ENCODE results near the gene MAP2K5.

MAP2K5 gene

GRCh38 chr15:67732164-67732563, 189.7 kb downstream of the MAP2K5 start:
- DNase-seq, result no peak

- no peak for DNase-seq
Observed at GRCh38 chr15:67732671-67733374, 190.3 kb downstream of the MAP2K5 start.

GRCh38 chr15:67735896-67736295, 193.4 kb downstream of the MAP2K5 start:
- no peak for DNase-seq

- DNase-seq, result no peak
Observed at GRCh38 chr15:67736810-67737209, 194.3 kb downstream of the MAP2K5 start.

GRCh38 chr15:67738056-67738455, 195.6 kb downstream of the MAP2K5 start:
- no peak for DNase-seq

GRCh38 chr15:67740405-67740804, 197.9 kb downstream of the MAP2K5 start:
- DNase-seq, result no peak

GRCh38 chr15:67741308-67741707, 198.8 kb downstream of the MAP2K5 start:
- no peak for DNase-seq

GRCh38 chr15:67743558-67743957, 201.1 kb downstream of the MAP2K5 start:
- DNase-seq, result no peak

- no peak for DNase-seq
Observed at GRCh38 chr15:67744331-67745072, 202.0 kb downstream of the MAP2K5 start.

- DNase-seq, result no peak
Observed at GRCh38 chr15:67745073-67746006, 202.8 kb downstream of the MAP2K5 start.

GRCh38 chr15:67746022-67746421, 203.5 kb downstream of the MAP2K5 start:
- no peak for DNase-seq

- no peak for DNase-seq
Observed at GRCh38 chr15:67746450-67746849, 203.9 kb downstream of the MAP2K5 start.

GRCh38 chr15:67747921-67748320, 205.4 kb downstream of the MAP2K5 start:
- no peak for DNase-seq

- DNase-seq, result no peak
Observed at GRCh38 chr15:67750371-67750770, 207.9 kb downstream of the MAP2K5 start.

- DNase-seq, result no peak
Observed at GRCh38 chr15:67753891-67754290, 211.4 kb downstream of the MAP2K5 start.

GRCh38 chr15:67755264-67755663, 212.8 kb downstream of the MAP2K5 start:
- no peak for DNase-seq

- DNase-seq, result no peak
Observed at GRCh38 chr15:67755936-67756335, 213.4 kb downstream of the MAP2K5 start.

GRCh38 chr15:67758619-67759300, 216.3 kb downstream of the MAP2K5 start:
- no peak for DNase-seq

- DNase-seq, result no peak
Observed at GRCh38 chr15:67760901-67761300, 218.4 kb downstream of the MAP2K5 start.

- no peak for DNase-seq
Observed at GRCh38 chr15:67761343-67761742, 218.8 kb downstream of the MAP2K5 start.

GRCh38 chr15:67762610-67763368, 220.3 kb downstream of the MAP2K5 start:
- DNase-seq, result no peak

GRCh38 chr15:67765701-67766100, 223.2 kb downstream of the MAP2K5 start:
- DNase-seq, result no peak
